ENCODE data around the gene ATP11A. TPM values are rescaled to one million over a fixed set of nuclear protein-coding genes. Genes with fewer than 3 reads are reported as not detected.

Gene ATP11A
- total and polyA plus RNA-seq, 2 donors (not counting 3 experiments of a cell fraction or from before 2014, with no cell fraction given) = 16.5 to 88.1 TPM

GRCh38 chr13:112720814-112721197, 31.0 kb downstream of the ATP11A start:
- no peaks in the 10 kb centered on the region for H3K9me1 ChIP-seq (replicated peaks; ENCODE audit: control insufficient read depth, extremely low read depth, insufficient read depth, low read length)
- intact Hi-C loops (cut with micrococcal nuclease) (no loop called here), dilution Hi-C loops (cut with MboI; ENCODE audit: extremely low pct_ligation_motif_present, low sequenced_read_pairs) (no loop called here)
- DNase-seq (ENCODE audit: low read depth, low spot score) = no peak
- H3K9me3 ChIP-seq (replicated peaks; ENCODE audit: control insufficient read depth, insufficient read depth, low read length) = no peaks in the 10 kb centered on the region
- TF ChIP-seq MAX (IDR thresholded peaks at IDR 0.05; ENCODE audit: insufficient read depth, insufficient read length) (no peak), MYC (IDR thresholded peaks at IDR 0.05; ENCODE audit: low read depth, low read length) (no peak), POLR2AphosphoS5 (IDR thresholded peaks at IDR 0.05; ENCODE audit: insufficient read depth, low read depth, low read length) (no peak), FOS (IDR thresholded peaks at IDR 0.05; ENCODE audit: borderline replicate concordance, insufficient read depth, low read length) (no peak), EZH2 (IDR thresholded peaks at IDR 0.05; ENCODE audit: borderline replicate concordance, low read depth, low read length, severe bottlenecking) (no peak), CTCF (IDR thresholded peaks at IDR 0.05; ENCODE audit: extremely low read depth in 1 of 2, insufficient read depth in 1 of 2, low read depth in 1 of 2, low read length in 2 of 2) (no peak), JUN (IDR thresholded peaks at IDR 0.05; ENCODE audit: borderline replicate concordance, insufficient read depth, insufficient read length, low read depth) (no peak), GATA2 (IDR thresholded peaks at IDR 0.05; ENCODE audit: insufficient read depth, insufficient read length, low read depth, low read length) (no peak), POLR2A (IDR thresholded peaks at IDR 0.05; ENCODE audit: low read depth, low read length) (no peak)
- no peaks in the 10 kb centered on the region for H4K20me1 ChIP-seq (replicated peaks; ENCODE audit: control insufficient read depth, extremely low read depth, insufficient read depth, low read length)
- no peak overlapping the region for H3K4me2 ChIP-seq (ENCODE audit: insufficient read depth, low read length)
- H3K4me1 ChIP-seq (ENCODE audit: control insufficient read depth, extremely low read depth, insufficient read depth, low read length) = peaks cover 32% of the 10 kb centered on the region
- no TSS peak for BruUV-seq (replicated peaks)
- POLR2A ChIA-PET = no interaction called here
- H3K27ac ChIP-seq (ENCODE audit: insufficient read depth, low read depth, low read length) = peak overlapping the region; percentile 93
- no peak overlapping the region for H3K4me3 ChIP-seq (replicated peaks in 1 of 3; ENCODE audit: insufficient read depth in 1 of 3, low read depth in 1 of 3, low read length in 3 of 3)
- no peak overlapping the region for H2AFZ ChIP-seq (ENCODE audit: low read depth, low read length)
- H3K36me3 ChIP-seq (ENCODE audit: control insufficient read depth in 2 of 2, extremely low read depth in 1 of 2, insufficient read depth in 2 of 2, low read length in 2 of 2) = no peaks in the 10 kb centered on the region
- no peaks in the 10 kb centered on the region for H3K27me3 ChIP-seq (ENCODE audit: control insufficient read depth in 2 of 2, insufficient read depth in 2 of 2, low read length in 2 of 2)
- FAIRE-seq = no peak
- H3K79me2 ChIP-seq (ENCODE audit: control insufficient read depth, insufficient read depth, low read length) = peaks cover 13% of the 10 kb centered on the region
- H3K9ac ChIP-seq (replicated peaks; ENCODE audit: extremely low read depth, insufficient read depth, low read length) = no peak overlapping the region
- CTCF ChIA-PET = no interaction called here

Measured in endothelial cell of umbilical vein (primary cell).